Hepatocyte (in vitro differentiated cells): ENCODE results near the gene NECAB2.
"Not testable (repeated sequence)": the region's sequence is repeated elsewhere in the genome, so short reads cannot be mapped to it uniquely, and the experiment has no call there.

Experiments used
- EZH2phosphoT487 ChIP-seq: fragments of 200-600 bp; sonication (generic); IDR thresholded peaks from one replicate; pipeline ENCODE4 v1.6.1; 2018; ENCODE audit warnings: antibody characterized with exemption, mild to moderate bottlenecking, low read depth, moderate library complexity; ENCODE audit not compliant: unreplicated experiment, severe bottlenecking
- TF ChIP-seq, protein P1 (sequence below): fragments of 200-600 bp; sonication (generic); IDR thresholded peaks from 2 replicates; pipeline ENCODE4 v1.5.1; 2016; ENCODE audit warnings: antibody characterized with exemption, mild to moderate bottlenecking; ENCODE audit not compliant: poor library complexity

DNA sequence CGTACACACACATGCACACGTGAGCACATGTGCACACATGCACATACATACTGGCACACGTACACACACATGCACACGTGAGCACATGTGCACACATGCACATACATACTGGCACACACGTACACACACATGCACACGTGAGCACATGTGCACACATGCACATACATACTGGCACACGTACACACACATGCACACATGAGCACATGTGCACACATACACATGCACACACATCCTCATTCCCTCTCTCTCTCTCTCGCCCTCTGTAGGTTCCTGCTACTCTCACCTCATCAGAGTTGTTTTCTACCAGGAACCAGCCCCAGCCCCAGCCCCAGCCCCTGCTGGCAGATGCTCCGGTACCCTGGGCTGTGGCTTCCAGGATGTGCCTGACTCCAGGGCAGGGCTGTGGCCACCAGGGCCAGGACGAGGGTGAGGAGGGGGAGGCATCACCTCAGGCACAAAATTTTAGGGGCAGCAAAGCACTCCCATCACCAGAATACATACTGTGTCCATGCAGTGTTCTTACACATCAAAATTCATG is 17.1 kb upstream of the NECAB2 start:
- TF ChIP-seq, protein P1, sequence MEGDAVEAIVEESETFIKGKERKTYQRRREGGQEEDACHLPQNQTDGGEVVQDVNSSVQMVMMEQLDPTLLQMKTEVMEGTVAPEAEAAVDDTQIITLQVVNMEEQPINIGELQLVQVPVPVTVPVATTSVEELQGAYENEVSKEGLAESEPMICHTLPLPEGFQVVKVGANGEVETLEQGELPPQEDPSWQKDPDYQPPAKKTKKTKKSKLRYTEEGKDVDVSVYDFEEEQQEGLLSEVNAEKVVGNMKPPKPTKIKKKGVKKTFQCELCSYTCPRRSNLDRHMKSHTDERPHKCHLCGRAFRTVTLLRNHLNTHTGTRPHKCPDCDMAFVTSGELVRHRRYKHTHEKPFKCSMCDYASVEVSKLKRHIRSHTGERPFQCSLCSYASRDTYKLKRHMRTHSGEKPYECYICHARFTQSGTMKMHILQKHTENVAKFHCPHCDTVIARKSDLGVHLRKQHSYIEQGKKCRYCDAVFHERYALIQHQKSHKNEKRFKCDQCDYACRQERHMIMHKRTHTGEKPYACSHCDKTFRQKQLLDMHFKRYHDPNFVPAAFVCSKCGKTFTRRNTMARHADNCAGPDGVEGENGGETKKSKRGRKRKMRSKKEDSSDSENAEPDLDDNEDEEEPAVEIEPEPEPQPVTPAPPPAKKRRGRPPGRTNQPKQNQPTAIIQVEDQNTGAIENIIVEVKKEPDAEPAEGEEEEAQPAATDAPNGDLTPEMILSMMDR = not testable (repeated sequence)
- not testable (repeated sequence) for TF ChIP-seq EZH2phosphoT487
